Measurements from ENCODE around the gene NXN.
"Not testable (repeated sequence)": the region's sequence is repeated elsewhere in the genome, so short reads cannot be mapped to it uniquely, and the experiment has no call there.

Gene NXN

DNA sequence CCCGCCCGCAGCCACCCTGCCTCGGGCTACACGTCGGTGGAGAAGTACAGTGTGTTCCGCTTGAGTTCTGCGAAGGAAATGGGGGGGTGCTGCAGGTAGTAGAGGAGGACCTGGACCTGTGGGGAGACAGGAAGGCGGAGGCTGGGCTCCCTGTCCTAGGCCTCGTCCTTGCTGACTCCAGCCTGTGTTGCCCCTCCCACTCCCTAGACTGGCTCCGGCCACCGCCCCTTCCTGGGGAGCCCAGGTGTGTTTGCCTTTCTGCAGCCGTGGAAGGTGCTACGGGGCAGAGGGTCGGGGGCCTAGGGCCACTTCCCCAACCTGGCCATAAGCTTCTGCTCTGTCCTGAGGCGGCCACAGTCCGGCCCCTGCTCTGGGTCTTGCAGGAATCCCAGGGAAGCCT, 26.5 kb upstream of the NXN start:
- no peak for DNase-seq (ENCODE audit: low read depth, low spot score)

- no peak for DNase-seq (ENCODE audit: low read depth, low spot score)
Observed at GRCh38 chr17:1005361-1005946, 25.9 kb upstream of the NXN start.

GRCh38 chr17:1004769-1005295, 25.3 kb upstream of the NXN start:
- DNase-seq (ENCODE audit: low read depth, low spot score): no peak

- DNase-seq (ENCODE audit: low read depth, low spot score): no peak
Observed at GRCh38 chr17:1003972-1004768, 24.6 kb upstream of the NXN start.

DNA sequence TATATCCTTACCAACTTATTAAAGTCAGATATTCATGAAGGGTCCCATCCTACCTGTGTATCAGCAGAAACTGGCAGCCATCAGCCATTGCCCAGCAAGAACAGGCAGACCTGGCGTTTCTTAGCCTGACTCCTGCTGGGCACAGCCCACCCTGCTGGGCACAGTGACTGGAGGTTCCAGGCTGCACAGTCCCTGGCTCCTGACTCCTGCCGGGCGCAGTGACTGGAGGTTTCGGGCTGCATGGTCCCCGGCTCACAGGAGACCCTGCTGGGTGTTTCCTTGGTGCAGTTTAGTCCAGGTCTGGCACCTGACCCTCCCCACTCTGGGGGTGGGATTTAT, 24.0 kb upstream of the NXN start:
- no peak for DNase-seq (ENCODE audit: low read depth, low spot score)

DNA sequence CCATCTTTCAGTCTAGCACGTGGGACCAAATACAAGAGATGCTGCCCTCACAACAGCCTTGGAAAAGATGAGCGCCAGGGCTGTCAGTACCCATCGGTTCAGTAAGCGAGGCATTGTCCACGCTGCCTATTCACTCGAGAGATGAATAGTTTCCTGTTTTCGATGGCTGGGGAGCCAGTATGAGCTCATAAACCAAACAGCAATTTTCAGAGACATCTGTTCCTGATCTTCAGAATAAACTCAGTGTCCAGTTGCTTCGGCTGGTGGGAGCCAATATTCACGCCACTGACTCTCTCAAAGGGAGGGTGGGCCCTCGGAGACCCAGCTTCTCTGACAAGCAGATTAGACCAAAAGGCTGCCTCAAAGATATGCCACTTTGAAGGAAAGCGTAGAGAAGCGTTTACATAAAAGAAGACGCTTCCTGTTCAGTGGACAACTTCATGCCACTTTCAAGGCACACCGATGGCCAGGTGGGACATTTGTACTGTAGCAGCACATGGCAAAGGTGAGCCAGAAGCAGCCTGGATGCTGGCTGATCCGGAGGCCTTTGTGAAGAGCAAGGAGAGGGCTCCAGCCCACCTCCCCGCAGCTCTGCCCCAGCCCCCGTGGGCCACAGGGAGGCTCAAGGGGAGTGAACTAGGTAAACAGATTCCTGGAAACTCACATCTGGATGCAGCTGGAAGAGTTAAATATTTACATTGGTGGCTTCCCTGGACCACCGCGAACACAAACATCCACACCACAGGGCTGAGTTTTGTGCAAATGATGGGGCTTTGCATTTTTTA, 23.4 kb upstream of the NXN start:
- no peak for DNase-seq (ENCODE audit: low read depth, low spot score)

- DNase-seq (ENCODE audit: low read depth, low spot score): no peak
Observed at GRCh38 chr17:1002412-1002753, 22.8 kb upstream of the NXN start.

DNA sequence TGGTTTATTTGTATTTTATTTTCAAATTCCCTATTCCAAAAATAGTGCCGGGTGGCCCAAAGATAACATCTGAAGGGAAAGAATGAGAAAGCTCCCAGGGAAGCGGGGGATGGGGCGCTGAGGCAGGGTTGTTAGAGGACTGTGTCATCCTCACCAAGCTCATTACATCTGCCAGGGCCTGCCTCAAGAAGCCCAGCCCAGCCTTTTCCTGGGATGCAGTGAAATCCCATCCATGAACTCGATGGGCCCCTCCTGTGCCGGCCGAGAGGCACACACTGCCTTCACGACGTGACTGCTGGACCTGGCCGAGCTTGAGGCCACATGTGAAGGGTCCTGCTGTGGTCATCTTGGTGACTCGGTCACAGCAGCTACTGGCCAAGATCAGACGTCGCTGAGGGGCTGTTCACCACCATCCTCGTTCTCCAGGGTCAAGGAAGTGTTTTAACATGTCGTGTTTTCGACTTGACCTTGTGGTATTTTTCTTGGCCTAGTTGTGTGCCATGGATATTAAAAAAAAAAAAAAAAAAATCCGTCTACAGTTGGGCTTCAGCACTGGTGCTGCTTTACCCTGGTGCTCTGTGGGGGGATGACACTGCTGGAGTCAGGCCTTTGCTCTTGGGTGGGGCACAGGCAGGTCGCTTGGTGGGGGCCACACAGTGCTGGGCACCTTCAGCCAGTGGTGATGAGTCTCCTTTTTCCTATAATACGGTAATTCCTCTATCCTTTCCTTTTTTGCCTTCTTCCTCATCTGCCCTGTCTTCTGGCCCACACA, 22.2 kb upstream of the NXN start:
- DNase-seq (ENCODE audit: low read depth, low spot score): no peak

GRCh38 chr17:1000597-1001461, 21.3 kb upstream of the NXN start:
- DNase-seq (ENCODE audit: low read depth, low spot score): no peak

GRCh38 chr17:998111-998510, 18.5 kb upstream of the NXN start:
- DNase-seq (ENCODE audit: low read depth, low spot score): no peak

- DNase-seq (ENCODE audit: low read depth, low spot score): peak; percentile 87
Observed at GRCh38 chr17:996554-997344, 17.2 kb upstream of the NXN start, which contains the start of gene TIMM22. TSS of gene TIMM22 (plus strand) at chr17:997129. CDS start at chr17:997143, 14 bp downstream.

- DNase-seq (ENCODE audit: low read depth, low spot score): not testable (repeated sequence)
Observed at GRCh38 chr17:995324-995723, 15.7 kb upstream of the NXN start.

- DNase-seq (ENCODE audit: low read depth, low spot score): no peak
Observed at GRCh38 chr17:992933-993332, 13.4 kb upstream of the NXN start.

DNA sequence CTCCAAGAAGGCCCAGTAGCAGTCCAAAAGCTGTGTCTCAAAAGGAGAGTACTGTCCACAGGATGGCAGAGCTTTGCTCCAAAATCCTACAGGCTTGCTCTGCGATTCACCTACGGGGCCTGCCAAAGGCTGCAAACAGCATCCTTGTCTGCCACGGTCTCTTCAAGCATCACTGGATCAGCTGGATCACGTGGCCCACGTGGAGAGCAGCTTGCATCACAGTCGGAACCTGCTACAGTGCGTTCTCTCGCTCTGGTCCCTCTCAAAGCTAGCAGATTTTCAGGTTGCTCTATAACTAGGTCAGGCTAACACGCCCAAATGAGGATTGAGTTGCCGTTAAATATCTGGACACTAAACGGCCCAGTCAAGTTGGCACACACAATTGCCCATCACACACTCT, 9.0 kb upstream of the NXN start:
- DNase-seq (ENCODE audit: low read depth, low spot score): no peak

- DNase-seq (ENCODE audit: low read depth, low spot score): no peak
Observed at GRCh38 chr17:987931-988330, 8.4 kb upstream of the NXN start.

DNA sequence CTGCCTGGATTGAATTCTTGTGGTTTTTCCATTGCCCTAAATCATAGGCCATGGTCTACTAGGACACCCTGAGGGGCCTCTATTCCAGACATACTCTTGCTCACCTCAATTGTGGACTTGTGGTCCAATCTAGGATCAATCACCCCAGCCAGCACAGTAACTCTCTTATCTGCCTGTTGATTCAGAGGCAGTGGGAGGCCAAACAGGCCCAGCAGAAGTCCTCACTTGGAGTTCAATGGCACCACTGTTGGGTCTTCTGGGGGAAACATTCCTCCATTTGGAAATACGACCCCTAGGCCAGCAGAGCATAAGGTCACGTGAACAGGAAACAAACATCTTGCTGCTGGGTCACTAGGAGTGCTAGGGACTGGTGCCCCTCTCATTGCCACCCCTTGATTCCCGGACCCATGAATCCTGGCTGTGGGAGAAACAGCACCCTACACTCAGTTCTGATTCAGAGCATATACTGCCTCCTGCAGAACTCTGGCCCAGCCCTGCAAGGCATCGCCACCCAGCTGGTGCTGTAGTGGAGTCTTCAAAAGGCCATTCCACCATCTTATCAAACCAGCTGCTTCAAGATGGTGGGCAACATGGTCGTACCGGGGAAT, 6.8 kb upstream of the NXN start:
- DNase-seq (ENCODE audit: low read depth, low spot score): no peak

DNA sequence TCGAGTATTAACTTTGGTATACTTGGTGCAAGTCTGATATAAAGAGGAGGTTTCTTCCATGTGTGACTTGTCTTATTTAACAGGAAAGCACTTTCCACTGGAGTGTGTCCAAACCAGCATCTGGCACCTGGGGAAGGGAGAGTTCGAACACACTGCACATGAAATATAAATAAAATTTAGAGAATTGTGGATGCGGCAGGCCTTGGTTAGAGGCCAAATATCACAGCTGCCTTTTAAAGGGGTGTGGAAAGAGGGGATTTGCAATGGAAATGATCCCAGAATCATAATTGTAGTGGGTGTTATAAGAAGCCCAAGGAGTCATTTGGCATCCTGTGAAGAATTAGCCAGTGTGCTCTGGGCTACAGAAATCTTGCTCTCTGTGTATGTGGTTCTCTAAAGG, 4.3 kb upstream of the NXN start:
- no peak for DNase-seq (ENCODE audit: low read depth, low spot score)

DNA sequence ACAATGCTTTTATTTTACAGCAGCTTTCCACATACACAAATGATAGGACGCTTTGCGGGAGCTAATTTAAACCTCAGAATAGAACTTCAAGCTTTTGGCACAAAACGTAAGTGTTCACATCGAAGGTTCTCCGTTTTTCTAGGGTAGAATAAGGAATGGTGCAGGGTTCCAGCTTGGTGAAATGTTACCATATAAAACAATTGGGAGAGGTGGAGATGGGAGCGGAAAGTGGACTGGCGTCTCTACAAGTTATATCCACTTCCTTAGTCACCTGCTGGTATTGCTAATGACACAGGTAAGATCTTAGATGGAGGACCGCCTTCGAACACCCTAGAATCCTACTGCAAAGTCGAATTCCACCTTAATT, 1.7 kb upstream of the NXN start:
- DNase-seq (ENCODE audit: low read depth, low spot score): no peak

DNA sequence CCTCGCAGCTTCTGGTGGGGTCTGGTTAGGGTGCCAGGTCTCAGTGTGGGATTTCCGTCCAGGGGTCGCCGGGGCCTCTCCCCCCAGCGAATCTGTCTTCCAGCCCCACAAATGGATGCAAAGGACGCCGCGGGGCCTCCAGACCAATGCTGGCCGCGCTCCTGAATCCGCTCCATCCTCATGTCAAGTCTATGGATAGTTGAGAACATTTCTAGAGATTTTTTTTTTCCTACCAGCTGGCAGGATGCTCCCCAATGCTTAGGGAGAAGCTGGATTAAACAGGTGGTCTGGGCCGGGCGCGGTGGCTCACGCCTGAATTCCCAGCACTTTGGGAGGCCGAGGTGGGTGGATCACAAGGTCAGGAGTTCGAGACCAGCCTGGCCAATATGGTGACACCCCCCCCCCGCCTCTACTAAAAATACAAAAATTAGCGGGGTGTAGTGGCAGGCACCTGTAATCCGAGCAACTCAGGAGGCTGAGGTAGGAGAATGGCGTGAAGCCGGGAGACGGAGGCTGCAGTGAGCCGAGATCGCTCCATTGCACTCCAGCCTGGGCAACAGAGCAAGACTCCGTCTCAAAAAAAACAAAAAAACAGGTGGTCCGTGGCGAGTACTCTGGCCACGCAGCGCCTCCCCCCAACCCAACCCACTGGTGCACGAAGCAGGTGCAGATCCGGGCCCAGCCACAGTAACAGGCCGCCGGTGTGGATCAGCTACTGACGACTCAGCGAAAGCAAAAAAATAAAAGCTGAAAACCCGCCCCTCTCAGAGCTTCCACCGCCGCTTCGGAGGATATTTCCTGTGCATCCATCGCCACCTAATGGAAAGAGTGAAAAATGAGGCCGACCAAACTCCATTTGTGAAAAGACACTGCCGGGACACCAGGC, 1.1 kb upstream of the NXN start:
- no peak for DNase-seq (ENCODE audit: low read depth, low spot score)
